SH-SY5Y (cell line): ENCODE results near the gene ACSL3.

ENCODE experiments used
- GATA2 ChIP-seq: IDR thresholded peaks from 2 replicates; pipeline ENCODE4 v1.6.1; 2011; ENCODE audit warnings: mild to moderate bottlenecking, low read depth, low read length
- GATA3 ChIP-seq: IDR thresholded peaks from 2 replicates; pipeline ENCODE4 v1.6.1; 2011; ENCODE audit warnings: low read depth, mild to moderate bottlenecking, low read length, moderate library complexity

- TF ChIP-seq GATA2 (no peak), GATA3 (no peak)
These were observed 94.2 kb downstream of the ACSL3 start for GRCh38 chr2:222955008-222955407.
